Testis (tissue), 2 donors: ENCODE measurements around the gene TMEM81.

Experiments
- CTCF ChIP-seq, 3 experiments: fragments of 450-650 bp in 2 of 3; fragments of 200-600 bp in 1 of 3; sonication (generic) in 1 of 3; IDR thresholded peaks; one replicate each; pipeline ENCODE4 v1.5.1; 2016 to 2019; ENCODE audit warnings: antibody characterized with exemption in 3 of 3, mild to moderate bottlenecking in 2 of 3, moderate library complexity in 1 of 3
- POLR2A ChIP-seq: fragments of 450-650 bp; IDR thresholded peaks from one replicate; pipeline ENCODE4 v1.6.1; 2017; ENCODE audit warnings: antibody characterized with exemption, mild to moderate bottlenecking, moderate library complexity

- no peak for TF ChIP-seq CTCF (IDR thresholded peaks at IDR 0.05)
- TF ChIP-seq POLR2A, result no peak
Measured at GRCh38 chr1:205062895-205063294, 21.4 kb downstream of the TMEM81 start.
